ENCODE data around the gene LILRA6. TPM values are rescaled to one million over a fixed set of nuclear protein-coding genes. Genes with fewer than 3 reads are reported as not detected.
"Not testable (repeated sequence)": the region's sequence is repeated elsewhere in the genome, so short reads cannot be mapped to it uniquely, and the experiment has no call there.

LILRA6 gene
- total RNA-seq, 2 experiments from 2014 or later, result 0.60 TPM; not detected in 1

DNA sequence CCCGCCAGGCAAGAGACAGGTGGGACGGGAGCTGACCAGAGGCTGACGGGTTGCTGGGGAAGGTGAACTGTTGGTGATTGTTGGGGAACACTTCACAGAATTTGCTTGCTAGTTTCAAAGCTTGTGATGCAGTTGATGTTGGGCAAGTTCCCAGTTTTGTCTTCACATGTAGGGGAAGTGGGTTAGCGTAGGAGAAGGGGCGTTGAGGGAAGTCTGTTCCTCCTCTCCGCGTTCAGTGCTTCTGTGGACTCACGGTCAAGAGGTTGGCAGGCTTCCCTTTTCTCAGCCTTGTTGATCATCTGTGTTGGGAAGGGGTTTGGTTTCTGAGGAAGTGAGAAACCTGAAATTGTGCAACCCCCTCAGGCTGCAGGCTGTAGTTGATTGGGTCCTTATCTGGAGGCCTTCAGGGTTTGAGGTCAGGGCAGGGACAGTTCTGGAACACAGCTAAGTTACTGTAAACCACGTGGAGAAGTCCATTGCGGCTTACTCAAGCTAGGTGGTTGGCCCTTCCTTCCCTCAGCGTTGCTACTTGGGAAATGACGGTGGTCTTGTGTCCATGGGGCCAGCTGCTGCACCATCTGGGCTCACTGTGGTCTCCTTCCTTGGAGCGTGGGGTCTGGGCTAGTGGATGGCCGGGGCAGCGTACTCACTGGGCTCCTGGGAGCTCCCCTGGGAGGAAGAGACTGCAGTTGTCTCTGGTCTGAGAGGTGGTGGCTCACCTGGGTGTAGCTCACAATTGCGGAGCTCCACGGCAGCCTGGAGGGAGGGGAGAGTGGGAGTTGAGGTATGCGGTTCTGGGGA, 34.4 kb downstream of the LILRA6 start:
- TF ChIP-seq, protein P1, sequence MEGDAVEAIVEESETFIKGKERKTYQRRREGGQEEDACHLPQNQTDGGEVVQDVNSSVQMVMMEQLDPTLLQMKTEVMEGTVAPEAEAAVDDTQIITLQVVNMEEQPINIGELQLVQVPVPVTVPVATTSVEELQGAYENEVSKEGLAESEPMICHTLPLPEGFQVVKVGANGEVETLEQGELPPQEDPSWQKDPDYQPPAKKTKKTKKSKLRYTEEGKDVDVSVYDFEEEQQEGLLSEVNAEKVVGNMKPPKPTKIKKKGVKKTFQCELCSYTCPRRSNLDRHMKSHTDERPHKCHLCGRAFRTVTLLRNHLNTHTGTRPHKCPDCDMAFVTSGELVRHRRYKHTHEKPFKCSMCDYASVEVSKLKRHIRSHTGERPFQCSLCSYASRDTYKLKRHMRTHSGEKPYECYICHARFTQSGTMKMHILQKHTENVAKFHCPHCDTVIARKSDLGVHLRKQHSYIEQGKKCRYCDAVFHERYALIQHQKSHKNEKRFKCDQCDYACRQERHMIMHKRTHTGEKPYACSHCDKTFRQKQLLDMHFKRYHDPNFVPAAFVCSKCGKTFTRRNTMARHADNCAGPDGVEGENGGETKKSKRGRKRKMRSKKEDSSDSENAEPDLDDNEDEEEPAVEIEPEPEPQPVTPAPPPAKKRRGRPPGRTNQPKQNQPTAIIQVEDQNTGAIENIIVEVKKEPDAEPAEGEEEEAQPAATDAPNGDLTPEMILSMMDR (IDR thresholded peaks at IDR 0.05), result no peak
- intact Hi-C loops (cut with DNase I, micrococcal nuclease), result loop anchor here in 1 of 2 experiments (10.0 kb wide), 1 partner anchor 257 kb away; the partner anchor contains the start of gene LENG9
- Histone ChIP-seq H3K27ac (ENCODE audit: low read depth in 1 of 2, low read length in 2 of 2) (peak overlapping the region in 1 of 2 donors; percentile 63), H3K36me3 (ENCODE audit: insufficient read depth, low read length) (peaks cover 49% of the 10 kb centered on the region), H3K27me3 (ENCODE audit: control insufficient read depth in 1 of 2, insufficient read depth in 2 of 2, low read length in 2 of 2) (no peaks in the 10 kb centered on the region), H3K9me3 (ENCODE audit: control insufficient read depth in 1 of 2, insufficient read depth in 1 of 2, low read length in 2 of 2) (no peaks in the 10 kb centered on the region), H3K4me3 (ENCODE audit: low read length) (no peak overlapping the region), H3K4me1 (ENCODE audit: insufficient read depth, low read length) (peaks cover 82% of the 10 kb centered on the region)
- H3K4me3 Mint-ChIP-seq, result peak overlapping the region; percentile 67
- POLR2A ChIA-PET, result interaction anchor here (0.7 to 8.7 kb wide), 6 partner anchors 8 to 170 kb away, joined by 3 to 75 read pairs (median 5); partner anchors contain the start of genes CNOT3, MBOAT7, PRPF31 and RPS9
- H3K4me1 Mint-ChIP-seq (ENCODE audit: low read depth), result peaks cover 68% of the 10 kb centered on the region
- DNase-seq (peak in 6 of 14 experiments; percentile 19 to 82 (median 46)), ATAC-seq (ENCODE audit: poor library complexity) (peak; percentile 5)
- H3K36me3 Mint-ChIP-seq (ENCODE audit: low read depth), result peaks cover 55% of the 10 kb centered on the region
- H3K9me3 Mint-ChIP-seq, result no peaks in the 10 kb centered on the region
- H3K27ac Mint-ChIP-seq, result peak overlapping the region; percentile 84
- CTCF ChIA-PET, result no interaction called here
- H3K27me3 Mint-ChIP-seq, result no peaks in the 10 kb centered on the region

DNA sequence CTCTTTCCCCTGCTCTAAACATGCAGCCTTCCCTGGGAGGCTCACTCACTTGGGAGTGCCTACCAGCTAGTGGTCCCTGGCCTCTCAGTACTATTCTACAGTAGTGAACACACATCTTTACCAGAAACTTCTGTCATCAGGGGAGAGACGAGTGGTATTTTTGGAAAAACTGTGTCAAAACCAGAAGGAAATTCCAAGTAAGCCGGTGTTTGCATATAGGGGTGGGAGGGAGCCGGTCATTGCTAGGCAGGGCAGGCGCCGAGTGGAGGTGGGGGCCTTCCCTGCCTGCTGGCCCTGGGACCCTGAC, 35.0 kb downstream of the LILRA6 start:
- intact Hi-C loops (cut with DNase I, micrococcal nuclease), result loop anchor here in 1 of 2 experiments (10.0 kb wide), 1 partner anchor 257 kb away; the partner anchor contains the start of gene LENG9
- ChIA-PET POLR2A (interaction anchor here (0.7 to 8.7 kb wide), 4 partner anchors 8 to 171 kb away, joined by 3 to 75 read pairs (median 6); partner anchors contain the start of genes CNOT3, MBOAT7, RPS9 and TSEN34), CTCF (no interaction called here)
- Histone ChIP-seq H3K9me3 (ENCODE audit: control insufficient read depth in 1 of 2, insufficient read depth in 1 of 2, low read length in 2 of 2) (no peaks in the 10 kb centered on the region), H3K36me3 (ENCODE audit: insufficient read depth, low read length) (peaks cover 54% of the 10 kb centered on the region), H3K4me3 (ENCODE audit: low read length) (no peak overlapping the region), H3K27ac (ENCODE audit: low read depth in 1 of 2, low read length in 2 of 2) (peak overlapping the region in 1 of 2 donors; percentile 63), H3K4me1 (ENCODE audit: insufficient read depth, low read length) (peaks cover 87% of the 10 kb centered on the region), H3K27me3 (ENCODE audit: control insufficient read depth in 1 of 2, insufficient read depth in 2 of 2, low read length in 2 of 2) (no peaks in the 10 kb centered on the region)
- H3K36me3 Mint-ChIP-seq (ENCODE audit: low read depth), result peaks cover 60% of the 10 kb centered on the region
- H3K9me3 Mint-ChIP-seq, result no peaks in the 10 kb centered on the region
- ATAC-seq (ENCODE audit: poor library complexity), result no peak
- TF ChIP-seq, protein P1 (IDR thresholded peaks at IDR 0.05), result no peak
- H3K4me1 Mint-ChIP-seq (ENCODE audit: low read depth), result peaks cover 74% of the 10 kb centered on the region
- peak overlapping the region; percentile 84 for H3K27ac Mint-ChIP-seq
- H3K4me3 Mint-ChIP-seq, result peak overlapping the region; percentile 67
- no peak for DNase-seq
- no peaks in the 10 kb centered on the region for H3K27me3 Mint-ChIP-seq

DNA sequence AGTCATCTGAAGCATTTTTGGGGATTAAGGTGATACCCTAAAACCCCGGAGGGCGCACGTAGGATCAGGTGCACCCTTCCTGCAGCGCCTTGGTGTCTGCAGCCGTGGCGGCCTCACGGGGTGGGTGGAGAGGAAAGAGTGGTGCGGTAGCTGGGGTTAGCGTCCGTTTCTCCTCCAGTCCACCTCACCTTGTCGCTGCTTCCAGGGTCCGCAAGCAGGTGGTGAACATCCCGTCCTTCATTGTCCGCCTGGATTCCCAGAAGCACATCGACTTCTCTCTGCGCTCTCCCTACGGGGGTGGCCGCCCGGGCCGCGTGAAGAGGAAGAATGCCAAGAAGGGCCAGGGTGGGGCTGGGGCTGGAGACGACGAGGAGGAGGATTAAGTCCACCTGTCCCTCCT, 35.4 kb downstream of the LILRA6 start:
- CTCF ChIA-PET; H3K4me3 ChIP-seq (ENCODE audit: low read length); DNase-seq; ATAC-seq (ENCODE audit: poor library complexity); H3K9me3 Mint-ChIP-seq; H3K27ac ChIP-seq (ENCODE audit: low read depth in 1 of 2, low read length in 2 of 2); H3K27me3 ChIP-seq (ENCODE audit: control insufficient read depth in 1 of 2, insufficient read depth in 2 of 2, low read length in 2 of 2); H3K9me3 ChIP-seq (ENCODE audit: control insufficient read depth in 1 of 2, insufficient read depth in 1 of 2, low read length in 2 of 2); H3K27me3 Mint-ChIP-seq: not testable (repeated sequence)
- H3K36me3 ChIP-seq (ENCODE audit: insufficient read depth, low read length), result peaks cover 58% of the 10 kb centered on the region
- Mint-ChIP-seq H3K4me1 (ENCODE audit: low read depth) (peaks cover 78% of the 10 kb centered on the region), H3K36me3 (ENCODE audit: low read depth) (peaks cover 65% of the 10 kb centered on the region), H3K27ac (peak overlapping the region; percentile 84), H3K4me3 (peak overlapping the region; percentile 20)
- peaks cover 92% of the 10 kb centered on the region for H3K4me1 ChIP-seq (ENCODE audit: insufficient read depth, low read length)
- POLR2A ChIA-PET, result interaction anchor here (0.7 to 8.7 kb wide), 3 partner anchors 17 to 171 kb away, joined by 3 to 75 read pairs (median 6); partner anchors contain the start of genes CNOT3, MBOAT7 and TSEN34
- intact Hi-C loops (cut with DNase I, micrococcal nuclease), result loop anchor here in 1 of 2 experiments (10.0 kb wide), 1 partner anchor 258 kb away; the partner anchor contains the start of gene LENG9

Measured in CD4-positive, alpha-beta T cell (primary cell).